ENCODE measurements around the gene GUK1.

DNA sequence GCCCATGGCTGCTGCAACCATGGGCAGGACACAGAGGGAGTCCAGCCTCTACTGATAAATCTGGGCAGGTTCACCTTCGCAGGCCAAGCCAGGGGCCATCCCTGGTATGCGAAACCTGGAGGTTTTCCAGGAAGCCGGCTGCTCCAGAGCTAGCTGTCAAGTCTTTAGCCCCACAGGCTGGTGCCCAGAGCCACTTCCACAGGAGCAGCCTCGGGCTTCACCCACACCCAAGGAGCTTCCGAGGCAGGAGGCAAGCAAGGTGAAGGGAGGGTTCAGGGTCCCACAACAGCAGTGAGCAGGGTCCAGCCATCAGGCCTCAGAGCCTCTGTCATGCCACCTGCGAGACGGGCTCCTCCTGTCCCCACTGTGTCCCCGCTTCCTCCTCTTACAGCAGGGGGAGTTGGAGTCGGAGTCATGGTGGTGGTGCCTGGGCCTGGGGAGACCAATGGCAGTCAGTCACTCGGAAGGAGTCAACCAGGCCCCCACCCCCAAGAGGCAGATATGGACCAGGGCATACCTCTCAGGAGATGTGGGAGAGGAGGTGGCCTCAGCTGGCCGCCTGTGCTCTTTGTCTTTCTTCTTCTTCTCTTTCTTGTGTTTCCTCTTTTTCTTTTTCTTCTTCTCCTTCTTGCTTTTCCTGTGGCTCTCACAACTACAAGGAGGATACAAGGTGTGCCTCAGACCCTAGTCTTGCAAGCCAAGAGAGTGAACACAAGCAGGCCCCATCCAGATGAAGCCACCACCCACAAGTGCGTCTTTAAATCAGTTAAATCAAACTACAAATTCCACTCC is 39.1 kb upstream of the GUK1 start:
- TF ChIP-seq CTCF (conservative IDR thresholded peaks at IDR 0.05 in 1 of 2, IDR thresholded peaks at IDR 0.05 in 1 of 2; ENCODE audit: extremely low read depth in 1 of 2, insufficient read depth in 1 of 2, low read depth in 1 of 2, low read length in 2 of 2) = no peak
- no peak for TF ChIP-seq EZH2 (IDR thresholded peaks at IDR 0.05; ENCODE audit: borderline replicate concordance, low read length)
